A549 (cell line): ENCODE data around the gene TBC1D24. TPM values are rescaled to one million over a fixed set of nuclear protein-coding genes. Genes with fewer than 3 reads are reported as not detected.
A peak's percentile ranks its signal among the peaks of the same experiment; 100 is the strongest.

Experiments used
- ATAC-seq, 2 experiments: fragments of 200-7000 bp in 1 of 2; fragments of >200 bp in 1 of 2; cut with Nextera tagmentation in 1 of 2; cut with Tn5 transposase in 1 of 2; 3 replicates each; pipeline versions ENCODE4 v1.8.0 to v1.9.1; 2018 to 2020; ENCODE audit warnings: mild to moderate bottlenecking in 1 of 2, moderate library complexity in 1 of 2
- CTCF ChIA-PET: fragments of 300-600 bp; sonication (Branson Sonifier 250); formaldehyde crosslinking; extraction: SDS; loops from one replicate; lab custom pipeline; 2021; ENCODE audit warnings: antibody characterized with exemption, inconsistent platforms; lab: Yijun Ruan, JAX
- POLR2A ChIA-PET: fragments of 350-600 bp; formaldehyde crosslinking; extraction: SDS; loops from one replicate; lab custom pipeline; 2021; ENCODE audit warnings: antibody characterized with exemption, inconsistent platforms; lab: Yijun Ruan, JAX
- DNase-seq, 2 experiments: peaks; one replicate each; pipeline versions ENCODE4 v3.0.0 to v3.0.0-alpha.2; 2011 to 2016; ENCODE audit warnings: low read depth in 1 of 2, low spot score in 1 of 2
- FAIRE-seq: peaks from 2 replicates; lab custom pipeline; 2011; peaks lifted over from hg19 to GRCh38; lab: Jason Lieb, UNC
- H3K27ac ChIP-seq, 2 experiments: fragments of >200 bp; sonication (Bioruptor Twin); formaldehyde crosslinking; 3 replicates each; pipeline ENCODE4 v1.5.1; 2016 to 2017
- H3K4me1 ChIP-seq: fragments of >200 bp; sonication (Bioruptor Twin); formaldehyde crosslinking; 3 replicates; pipeline ENCODE4 v1.6.1; 2016
- H3K4me2 ChIP-seq: fragments of >200 bp; sonication (Bioruptor Twin); formaldehyde crosslinking; 3 replicates; pipeline ENCODE4 v1.6.1; 2016
- H3K4me3 ChIP-seq: fragments of >200 bp; sonication (Bioruptor Twin); formaldehyde crosslinking; 3 replicates; pipeline ENCODE4 v1.5.1; 2016
- H3K9me3 ChIP-seq: fragments of >200 bp; sonication (Bioruptor Twin); formaldehyde crosslinking; 3 replicates; pipeline ENCODE4 v1.6.1; 2016
- E2F6 ChIP-seq: IDR thresholded peaks from 2 replicates; pipeline ENCODE4 v1.6.1; 2012; ENCODE audit warnings: low read depth, borderline replicate concordance
- EHF ChIP-seq: fragments of 250-450 bp; sonication (Bioruptor Pico); IDR thresholded peaks from 2 replicates; pipeline ENCODE4 v1.5.0; 2020; ENCODE audit warnings: mild to moderate bottlenecking
- EP300 ChIP-seq, 2 experiments: fragments of >200 bp; sonication (Bioruptor Twin); formaldehyde crosslinking; IDR thresholded peaks; 2 replicates in 1 of 2; 3 replicates in 1 of 2; pipeline ENCODE4 v1.6.1; 2016 to 2017
- FOXS1 ChIP-seq: fragments of 250-450 bp; sonication (Bioruptor Pico); IDR thresholded peaks from 2 replicates; pipeline ENCODE4 v1.5.0; 2020; ENCODE audit warnings: mild to moderate bottlenecking, moderate library complexity
- HMGXB4 ChIP-seq: fragments of 250-450 bp; sonication (Bioruptor Pico); IDR thresholded peaks from 2 replicates; pipeline ENCODE4 v1.5.0; 2021; ENCODE audit warnings: mild to moderate bottlenecking, moderate library complexity, borderline replicate concordance
- HOXB5 ChIP-seq: fragments of 250-450 bp; sonication (Bioruptor Pico); IDR thresholded peaks from 2 replicates; pipeline ENCODE4 v1.5.0; 2020; ENCODE audit warnings: mild to moderate bottlenecking, moderate library complexity
- JUN ChIP-seq, 2 experiments: fragments of >200 bp; sonication (Bioruptor Twin); formaldehyde crosslinking; IDR thresholded peaks; 2 replicates in 1 of 2; 3 replicates in 1 of 2; pipeline ENCODE4 v1.6.1; 2016 to 2017
- KDM5A ChIP-seq: fragments of 200-600 bp; sonication (generic); IDR thresholded peaks from 2 replicates; pipeline ENCODE4 v1.6.1; 2016; ENCODE audit warnings: antibody characterized with exemption, mild to moderate bottlenecking
- MAFK ChIP-seq: fragments of 450-650 bp; IDR thresholded peaks from 2 replicates; pipeline ENCODE4 v1.6.1; 2014; ENCODE audit not compliant: partially characterized antibody
- MAX ChIP-seq: IDR thresholded peaks from 2 replicates; pipeline ENCODE4 v1.6.1; 2012
- MYC ChIP-seq: IDR thresholded peaks from 2 replicates; pipeline ENCODE4 v1.6.1; 2012; ENCODE audit warnings: mild to moderate bottlenecking, inconsistent platforms, low read length, improper control_type of control experiment, borderline replicate concordance
- NPAS2 ChIP-seq: fragments of 250-450 bp; sonication (Bioruptor Pico); IDR thresholded peaks from 2 replicates; pipeline ENCODE4 v1.8.0; 2022; ENCODE audit warnings: mild to moderate bottlenecking, moderate library complexity, borderline replicate concordance
- PHF8 ChIP-seq: fragments of 200-600 bp; sonication (generic); IDR thresholded peaks from 2 replicates; pipeline ENCODE4 v1.6.1; 2016; ENCODE audit warnings: low read depth, mild to moderate bottlenecking, antibody characterized with exemption, moderate library complexity, borderline replicate concordance
- POLR2A ChIP-seq: IDR thresholded peaks from 2 replicates; pipeline ENCODE4 v1.6.1; 2012; ENCODE audit warnings: mild to moderate bottlenecking, low read length
- RAD21 ChIP-seq, 2 experiments: fragments of >200 bp in 1 of 2; sonication (Bioruptor Twin) in 1 of 2; formaldehyde crosslinking in 1 of 2; IDR thresholded peaks in 1 of 2; conservative IDR thresholded peaks in 1 of 2; 2 replicates in 1 of 2; 3 replicates in 1 of 2; pipeline ENCODE4 v1.6.1; 2012 to 2018; ENCODE audit warnings: inconsistent platforms in 1 of 2
- RFX5 ChIP-seq: fragments of 450-650 bp; IDR thresholded peaks from 2 replicates; pipeline ENCODE4 v1.7.1; 2014; ENCODE audit warnings: antibody characterized with exemption, mild to moderate bottlenecking, moderate library complexity
- RNF2 ChIP-seq: fragments of 200-600 bp; sonication (generic); IDR thresholded peaks from 2 replicates; pipeline ENCODE4 v1.6.1; 2016; ENCODE audit warnings: low read depth, mild to moderate bottlenecking, antibody characterized with exemption, moderate library complexity, borderline replicate concordance
- TP53 ChIP-seq: fragments of 250-450 bp; sonication (Bioruptor Pico); IDR thresholded peaks from 2 replicates; pipeline ENCODE4 v1.5.0; 2021; ENCODE audit warnings: mild to moderate bottlenecking, moderate library complexity
- USF2 ChIP-seq: fragments of 450-650 bp; IDR thresholded peaks from 2 replicates; pipeline ENCODE4 v1.6.1; 2014; ENCODE audit warnings: antibody characterized with exemption
- WGBS: methylation state at CpG from one replicate; pipeline ENCODE4 v1.1.6; 2017; ENCODE audit errors: missing lambda C conversion rate; 5-methylcytosine and 5-hydroxymethylcytosine counted together
- polyA plus RNA-seq, 4 experiments: library from polyadenylated mRNA; depleted of rRNA in 3 of 4; stranded (reverse); fragments of >200 nt; fragmentation: RNase III in 1 of 4; extraction: RNeasy Plus Mini Kit Qiagen cat#74134 plus additional on column Dnase treatment in 1 of 4; gene quantifications; 2 replicates in 3 of 4; 3 replicates in 1 of 4; pipeline ENCODE4 v1.2.3, GENCODE V29; 2011 to 2017

TBC1D24 gene
- polyA plus RNA-seq, 2 of the 4 experiments (the other 2 are of a cell fraction): 4.2 to 7.3 TPM

GRCh38 chr16:2429034-2429770, 45.7 kb upstream of the TBC1D24 start, which contains the start of gene CCNF:
Gene CCNF (plus strand): TSS chr16:2429447. CDS start chr16:2429482, 35 bp downstream.
- peak within 1 kb of the TSS; percentile 84 to 98 for H3K27ac ChIP-seq
- peak within 1 kb of the TSS; percentile 90 for H3K4me3 ChIP-seq
- ChIA-PET POLR2A (interaction anchor here (2.9 kb wide), 1 partner anchor 45 kb away, joined by 9 read pairs; the partner anchor contains the start of gene TBC1D24), CTCF (interaction anchor here (0.7 to 5.5 kb wide), 16 partner anchors 8 to 158 kb away, joined by 3 to 35 read pairs (median 4); partner anchors contain the start of gene ABCA3)
- DNase-seq (peak; percentile 94 to 96), FAIRE-seq (no peak), ATAC-seq (peak; percentile 84 to 95)
- no peaks in the 10 kb centered on the region for H3K9me3 ChIP-seq
- TF ChIP-seq MAFK (no peak), KDM5A (peak; percentile 76; the same call in 1 of the 2 replicates), JUN (IDR thresholded peaks at IDR 0.05) (peak in 1 of 2 experiments; percentile 56; a peak in 2 of 5 replicates), POLR2A (peak; percentile 83), MYC (0 out of 2 replicates have a peak, but pooled peaks have one; percentile 7), PHF8 (no peak), RFX5 (0 out of 2 replicates have a peak, but pooled peaks have one; percentile 17), E2F6 (peak; percentile 92), HMGXB4 (no peak), NPAS2 (CRISPR knock-in tag) (no peak), FOXS1 (no peak), EP300 (IDR thresholded peaks at IDR 0.05) (no peak), MAX (peak; percentile 89), HOXB5 (no peak)
- 0% methylated on average over 7 of the region's 103 CpGs for WGBS
- peak within 1 kb of the TSS; percentile 95 for H3K4me2 ChIP-seq
- peaks cover 17% of the 10 kb centered on the region; the same call in 2 of the 3 replicates for H3K4me1 ChIP-seq

- H3K4me2 ChIP-seq: peak overlapping the region; percentile 95
- ChIA-PET POLR2A (interaction anchor here (2.9 kb wide), 1 partner anchor 44 kb away, joined by 9 read pairs; the partner anchor contains the start of gene TBC1D24), CTCF (interaction anchor here (0.7 to 5.5 kb wide), 15 partner anchors 9 to 159 kb away, joined by 3 to 35 read pairs (median 4); partner anchors contain the start of gene ABCA3)
- ATAC-seq: peak; percentile 39 to 41
- H3K4me3 ChIP-seq: peak overlapping the region; percentile 90
- H3K9me3 ChIP-seq: no peaks in the 10 kb centered on the region
- FAIRE-seq: no peak
- peaks cover 17% of the 10 kb centered on the region; the same call in 2 of the 3 replicates for H3K4me1 ChIP-seq
- peak in 1 of 2 experiments; percentile 31 for DNase-seq
- peak overlapping the region; percentile 84 to 98 for H3K27ac ChIP-seq
- WGBS: 8% methylated on average over 42 of the region's 46 CpGs
- no peak for TF ChIP-seq EHF (CRISPR knock-in tag)
- peak; percentile 81; the same call in 1 of the 2 replicates for TF ChIP-seq RNF2
- TF ChIP-seq TP53 (CRISPR knock-in tag): no peak
- peak; percentile 39; the same call in 1 of the 2 replicates for TF ChIP-seq PHF8
- peak in 1 of 2 experiments; percentile 27; a peak in 3 of 5 replicates for TF ChIP-seq RAD21 (conservative IDR thresholded peaks at IDR 0.05 in 1 of 2, IDR thresholded peaks at IDR 0.05 in 1 of 2)
- TF ChIP-seq USF2: no peak
- peak; percentile 20; the same call in 1 of the 2 replicates for TF ChIP-seq KDM5A
Observed at GRCh38 chr16:2429771-2430663, 44.9 kb upstream of the TBC1D24 start.
